PC-3 (cell line): ENCODE results near the gene ACAD10.

ENCODE experiments used
- CTCF ChIP-seq: fragments of 300-600 bp; sonication (generic); conservative IDR thresholded peaks from 2 replicates; pipeline ENCODE4 v1.5.1; 2017; ENCODE audit warnings: antibody characterized with exemption, low read depth, mild to moderate bottlenecking, low read length
- EZH2 ChIP-seq: fragments of 300-600 bp; sonication (generic); IDR thresholded peaks from one replicate; pipeline ENCODE4 v1.6.1; 2017; ENCODE audit warnings: antibody characterized with exemption, mild to moderate bottlenecking, low read length; ENCODE audit not compliant: unreplicated experiment

- TF ChIP-seq CTCF (no peak), EZH2 (no peak)
These were observed 113.9 kb downstream of the ACAD10 start for GRCh38 chr12:111799758-111800157.
